ENCODE data around the gene SLC6A7.

- TF ChIP-seq POLR2AphosphoS5 (IDR thresholded peaks at IDR 0.05) (peak in 1 of 4 donors; percentile 27), POLR2A (IDR thresholded peaks at IDR 0.05) (no peak)
Measured at GRCh38 chr5:150209099-150209635, 19.3 kb downstream of the SLC6A7 start.

Measured in sigmoid colon (tissue), 4 donors.